Stimulated activated naive CD8-positive, alpha-beta T cell treated with anti-CD3 and anti-CD28 coated beads, Interleukin-15, amount 100 ng/mL, for 72 hours (primary cell): ENCODE data around the gene PSAP.

Experiments used
- ATAC-seq: fragments of 150-1000 bp; cut with Tn5 transposase; 2 replicates; pipeline ENCODE4 v1.10.0; 2021; ENCODE audit warnings: mild to moderate bottlenecking, moderate library complexity
- DNase-seq, 2 donors: peaks; one replicate each; pipeline ENCODE4 v3.0.0; 2021 to 2022
- H3K27ac Mint-ChIP-seq, 2 donors: one replicate each; pipeline ENCODE4 v1.8.0; 2022; ENCODE audit warnings: mild to moderate bottlenecking in 2 of 2, mixed read lengths in 2 of 2, moderate library complexity in 2 of 2
- H3K27me3 Mint-ChIP-seq: one replicate; pipeline ENCODE4 v1.8.0; 2022; ENCODE audit warnings: mixed read lengths
- H3K4me1 Mint-ChIP-seq: one replicate; pipeline ENCODE4 v1.8.0; 2022; ENCODE audit warnings: mild to moderate bottlenecking, mixed read lengths
- H3K4me3 Mint-ChIP-seq, 2 donors: one replicate each; pipeline ENCODE4 v1.8.0; 2022; ENCODE audit warnings: mild to moderate bottlenecking in 2 of 2, mixed read lengths in 2 of 2, moderate library complexity in 1 of 2
- H3K9me3 Mint-ChIP-seq, 2 donors: one replicate each; pipeline ENCODE4 v1.8.0; 2022; ENCODE audit warnings: mixed read lengths in 2 of 2

The PSAP gene

DNA sequence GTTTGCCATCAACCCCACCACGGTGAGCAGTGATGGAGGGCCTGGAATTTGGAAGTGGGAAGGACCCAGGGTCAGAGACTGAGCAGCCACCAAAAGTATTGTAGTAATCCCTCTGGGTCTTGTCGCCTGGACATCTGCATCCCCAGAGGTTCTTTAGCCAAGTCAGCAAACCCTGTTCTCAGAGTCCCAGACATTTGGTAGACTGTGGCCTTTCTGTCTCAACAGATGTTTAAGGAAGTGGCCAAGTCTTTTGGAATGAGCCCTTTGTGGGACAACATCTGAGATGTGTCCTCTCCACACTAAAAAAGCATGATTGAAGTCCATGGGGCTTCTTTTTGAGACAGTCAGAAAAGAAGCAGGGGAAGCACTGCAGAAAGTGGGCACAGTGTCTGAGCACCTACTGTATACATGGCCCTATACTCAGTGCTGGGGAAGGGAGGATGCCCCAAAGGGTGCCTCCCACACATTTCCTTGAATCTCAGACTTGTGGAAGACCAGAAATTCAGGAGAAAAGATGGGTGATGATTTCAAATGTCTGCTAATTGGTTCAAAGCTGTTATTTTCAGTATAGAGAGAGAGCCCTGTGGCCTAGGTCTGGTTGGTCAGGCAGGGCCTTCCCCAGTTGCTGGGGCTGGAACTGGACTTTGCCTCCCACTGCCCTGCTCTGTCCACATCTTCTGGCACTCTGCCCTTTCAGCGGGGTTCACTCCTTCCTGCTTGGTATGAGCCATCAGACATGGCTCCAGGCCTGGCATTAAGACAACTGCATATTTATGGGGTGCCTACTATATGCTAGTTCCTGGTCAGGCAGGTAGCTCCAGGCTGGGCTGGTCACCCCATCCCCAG, 51.2 kb downstream of the PSAP start:
- no peak overlapping the region for H3K4me3 Mint-ChIP-seq
- H3K27ac Mint-ChIP-seq = no peak overlapping the region
- ATAC-seq (no peak), DNase-seq (no peak)
- peaks cover 27% of the 10 kb centered on the region for H3K4me1 Mint-ChIP-seq
- no peaks in the 10 kb centered on the region for H3K27me3 Mint-ChIP-seq
- H3K9me3 Mint-ChIP-seq = no peaks in the 10 kb centered on the region

GRCh38 chr10:71799112-71799511, 51.9 kb downstream of the PSAP start:
- DNase-seq = no peak
- ATAC-seq = no peak
- Mint-ChIP-seq H3K4me1 (peaks cover 22% of the 10 kb centered on the region), H3K27me3 (no peaks in the 10 kb centered on the region), H3K4me3 (no peak overlapping the region), H3K27ac (no peak overlapping the region), H3K9me3 (no peaks in the 10 kb centered on the region)

GRCh38 chr10:71798308-71798624, 52.8 kb downstream of the PSAP start:
- no peak for ATAC-seq
- no peaks in the 10 kb centered on the region for H3K9me3 Mint-ChIP-seq
- no peak for DNase-seq
- no peak overlapping the region for H3K27ac Mint-ChIP-seq
- H3K4me1 Mint-ChIP-seq = peaks cover 22% of the 10 kb centered on the region
- no peaks in the 10 kb centered on the region for H3K27me3 Mint-ChIP-seq
- H3K4me3 Mint-ChIP-seq = no peak overlapping the region

DNA sequence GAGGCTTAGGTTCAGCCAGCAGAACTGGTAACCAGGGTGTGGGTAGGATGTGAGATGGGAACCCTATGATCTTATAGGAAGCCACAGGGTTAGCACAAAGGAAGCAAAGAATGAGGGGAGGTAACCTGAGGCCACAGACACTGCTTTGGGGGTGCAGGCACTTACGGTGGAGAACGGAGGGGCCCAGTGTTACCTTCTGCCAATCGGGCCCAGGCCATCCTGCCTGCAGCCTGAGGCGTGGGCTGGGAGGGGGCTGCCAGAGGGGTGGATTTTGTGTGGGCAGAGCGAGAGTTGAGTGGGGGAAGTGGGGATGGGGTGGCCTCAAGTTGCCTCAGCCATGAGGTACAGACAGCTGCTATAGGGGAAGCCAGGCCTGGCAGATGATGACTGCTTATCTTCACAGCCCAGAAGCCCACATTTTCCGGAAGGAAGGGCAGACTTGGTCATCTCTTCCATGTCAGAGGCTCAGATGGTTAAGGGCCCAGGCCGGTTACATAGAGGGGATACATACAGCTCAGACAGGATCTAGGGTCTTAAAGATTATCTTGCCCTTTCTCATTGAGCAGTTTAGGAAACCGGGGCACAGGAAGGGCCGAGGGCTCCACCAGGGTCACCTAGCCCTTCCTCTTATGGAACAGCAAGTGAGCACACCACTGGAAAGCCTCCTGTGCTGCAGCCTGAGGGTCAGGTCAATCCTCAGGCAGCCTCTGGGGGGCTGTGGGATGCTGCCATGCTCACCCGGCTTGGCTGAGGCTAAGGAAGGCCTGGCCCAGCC, 53.3 kb downstream of the PSAP start:
- H3K9me3 Mint-ChIP-seq = no peaks in the 10 kb centered on the region
- no peaks in the 10 kb centered on the region for H3K27me3 Mint-ChIP-seq
- peak; percentile 30 to 74 for DNase-seq
- ATAC-seq = peak; percentile 89
- H3K4me3 Mint-ChIP-seq = peak overlapping the region; percentile 1 to 21
- H3K4me1 Mint-ChIP-seq = peaks cover 22% of the 10 kb centered on the region
- H3K27ac Mint-ChIP-seq = peak overlapping the region; percentile 16 to 20

GRCh38 chr10:71796749-71797405, 54.2 kb downstream of the PSAP start:
- Mint-ChIP-seq H3K4me3 (peak overlapping the region; percentile 1 to 39), H3K27ac (no peak overlapping the region)

GRCh38 chr10:71795248-71795647, 55.8 kb downstream of the PSAP start:
- no peak overlapping the region for H3K27ac Mint-ChIP-seq

More at GRCh38 chr10:71796749-71797405, 54.2 kb downstream of the PSAP start:
- DNase-seq (peak; percentile 13 to 45), ATAC-seq (no peak)
- Mint-ChIP-seq H3K4me1 (peaks cover 22% of the 10 kb centered on the region), H3K27me3 (no peaks in the 10 kb centered on the region), H3K9me3 (no peaks in the 10 kb centered on the region)

GRCh38 chr10:71790749-71791440, 60.2 kb downstream of the PSAP start:
- peak overlapping the region in 1 of 2 donors; percentile 87 for H3K27ac Mint-ChIP-seq
- DNase-seq (peak in 1 of 2 donors; percentile 68), ATAC-seq (peak; percentile 96)
- H3K27me3 Mint-ChIP-seq = no peaks in the 10 kb centered on the region
- peak overlapping the region in 1 of 2 donors; percentile 48 for H3K4me3 Mint-ChIP-seq
- H3K4me1 Mint-ChIP-seq = peaks cover 14% of the 10 kb centered on the region
- H3K9me3 Mint-ChIP-seq = no peaks in the 10 kb centered on the region

More at GRCh38 chr10:71795248-71795647, 55.8 kb downstream of the PSAP start:
- no peaks in the 10 kb centered on the region for H3K27me3 Mint-ChIP-seq
- H3K4me1 Mint-ChIP-seq = peaks cover 35% of the 10 kb centered on the region
- DNase-seq (no peak), ATAC-seq (no peak)
- no peak overlapping the region for H3K4me3 Mint-ChIP-seq
- no peaks in the 10 kb centered on the region for H3K9me3 Mint-ChIP-seq

DNA sequence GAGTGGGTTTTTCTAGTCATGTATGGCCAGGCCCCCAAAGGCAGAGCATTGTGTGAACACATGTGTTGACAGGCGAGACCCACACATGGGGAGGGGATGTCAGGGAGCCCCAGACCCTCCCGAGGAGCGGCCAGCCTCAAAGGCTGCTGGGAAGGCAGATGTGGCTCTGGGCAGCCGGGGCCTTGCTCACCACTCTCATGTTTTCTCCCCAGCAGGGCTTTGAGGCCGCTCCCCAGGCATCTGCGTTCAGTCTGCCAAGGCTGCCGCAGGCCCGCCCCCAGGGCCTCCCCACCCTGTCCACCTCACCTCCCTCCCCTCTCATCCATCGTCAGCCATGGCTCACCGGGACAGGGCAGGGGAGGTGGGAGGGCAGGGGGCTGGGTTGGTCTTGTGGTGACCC, 61.2 kb downstream of the PSAP start:
- Mint-ChIP-seq H3K4me1 (peaks cover 14% of the 10 kb centered on the region), H3K4me3 (no peak overlapping the region)
- peak; percentile 12 for ATAC-seq

DNA sequence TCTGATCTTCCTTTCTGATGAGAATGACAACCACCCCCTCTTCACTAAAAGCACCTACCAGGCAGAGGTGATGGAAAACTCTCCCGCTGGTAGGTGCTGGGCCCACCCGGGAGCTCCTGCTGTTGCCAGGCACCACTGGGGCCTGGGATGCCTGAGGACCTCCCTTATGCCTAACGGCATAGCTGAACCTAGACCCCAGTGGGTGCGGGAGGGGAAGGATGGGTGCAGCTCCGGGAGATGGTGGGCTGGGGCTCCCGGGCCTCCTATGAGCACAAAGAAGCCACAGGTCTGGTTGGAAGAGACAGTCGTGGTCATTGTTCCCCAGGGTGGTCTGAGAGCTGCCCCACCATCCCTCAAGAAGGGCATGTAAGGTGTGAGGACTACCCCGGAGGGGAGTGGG, 62.1 kb downstream of the PSAP start:
- no peaks in the 10 kb centered on the region for H3K27me3 Mint-ChIP-seq

More for the DNA sequence above, 61.2 kb downstream of the PSAP start:
- H3K27ac Mint-ChIP-seq = no peak overlapping the region
- no peaks in the 10 kb centered on the region for H3K9me3 Mint-ChIP-seq
- no peaks in the 10 kb centered on the region for H3K27me3 Mint-ChIP-seq
- no peak for DNase-seq

GRCh38 chr10:71784679-71785272, 66.3 kb downstream of the PSAP start:
- Mint-ChIP-seq H3K4me3 (no peak overlapping the region), H3K27me3 (no peaks in the 10 kb centered on the region), H3K4me1 (peaks cover 22% of the 10 kb centered on the region), H3K27ac (peak overlapping the region; percentile 3 to 12), H3K9me3 (no peaks in the 10 kb centered on the region)
- ATAC-seq (no peak), DNase-seq (no peak)

More for the DNA sequence above, 62.1 kb downstream of the PSAP start:
- ATAC-seq (no peak), DNase-seq (no peak)
- no peak overlapping the region for H3K4me3 Mint-ChIP-seq
- no peaks in the 10 kb centered on the region for H3K9me3 Mint-ChIP-seq
- peaks cover 14% of the 10 kb centered on the region for H3K4me1 Mint-ChIP-seq
- no peak overlapping the region for H3K27ac Mint-ChIP-seq

GRCh38 chr10:71783917-71784678, 67.0 kb downstream of the PSAP start:
- H3K27ac Mint-ChIP-seq = peak overlapping the region in 1 of 2 donors; percentile 12
- peaks cover 28% of the 10 kb centered on the region for H3K4me1 Mint-ChIP-seq
- DNase-seq (no peak), ATAC-seq (no peak)
- H3K27me3 Mint-ChIP-seq = no peaks in the 10 kb centered on the region
- no peak overlapping the region for H3K4me3 Mint-ChIP-seq
- H3K9me3 Mint-ChIP-seq = no peaks in the 10 kb centered on the region

DNA sequence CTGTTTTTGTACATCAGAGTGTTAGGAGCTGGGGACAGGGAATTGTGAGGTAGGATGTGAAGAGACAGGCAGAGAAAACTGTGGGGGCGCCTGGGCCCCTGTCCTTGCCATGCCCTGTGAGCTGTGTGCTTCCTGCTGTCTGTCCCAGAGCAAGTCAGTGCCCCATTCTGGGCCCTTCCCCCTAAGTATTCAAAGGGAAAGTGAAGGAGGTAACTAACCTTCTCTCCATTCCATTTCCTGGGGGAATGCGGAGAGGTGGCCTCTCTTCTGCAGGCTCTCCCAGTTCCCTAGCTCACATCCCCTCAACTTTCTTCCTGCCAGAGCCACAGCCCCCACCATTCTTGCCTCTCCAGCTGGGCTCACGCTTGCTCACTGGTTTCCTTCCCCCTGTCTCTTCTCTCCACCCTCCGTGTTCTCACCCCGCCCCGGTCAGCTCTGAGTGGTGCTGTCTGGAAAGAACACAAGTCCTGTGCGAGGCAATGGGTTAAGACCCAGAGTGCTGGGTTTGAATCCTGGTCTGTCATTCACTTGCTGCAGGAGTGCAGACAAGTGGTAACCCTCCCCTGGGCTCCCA, 68.0 kb downstream of the PSAP start:
- DNase-seq = no peak
- Mint-ChIP-seq H3K27ac (no peak overlapping the region), H3K4me3 (no peak overlapping the region), H3K4me1 (peaks cover 30% of the 10 kb centered on the region), H3K9me3 (no peaks in the 10 kb centered on the region), H3K27me3 (no peaks in the 10 kb centered on the region)
- ATAC-seq = no peak

DNA sequence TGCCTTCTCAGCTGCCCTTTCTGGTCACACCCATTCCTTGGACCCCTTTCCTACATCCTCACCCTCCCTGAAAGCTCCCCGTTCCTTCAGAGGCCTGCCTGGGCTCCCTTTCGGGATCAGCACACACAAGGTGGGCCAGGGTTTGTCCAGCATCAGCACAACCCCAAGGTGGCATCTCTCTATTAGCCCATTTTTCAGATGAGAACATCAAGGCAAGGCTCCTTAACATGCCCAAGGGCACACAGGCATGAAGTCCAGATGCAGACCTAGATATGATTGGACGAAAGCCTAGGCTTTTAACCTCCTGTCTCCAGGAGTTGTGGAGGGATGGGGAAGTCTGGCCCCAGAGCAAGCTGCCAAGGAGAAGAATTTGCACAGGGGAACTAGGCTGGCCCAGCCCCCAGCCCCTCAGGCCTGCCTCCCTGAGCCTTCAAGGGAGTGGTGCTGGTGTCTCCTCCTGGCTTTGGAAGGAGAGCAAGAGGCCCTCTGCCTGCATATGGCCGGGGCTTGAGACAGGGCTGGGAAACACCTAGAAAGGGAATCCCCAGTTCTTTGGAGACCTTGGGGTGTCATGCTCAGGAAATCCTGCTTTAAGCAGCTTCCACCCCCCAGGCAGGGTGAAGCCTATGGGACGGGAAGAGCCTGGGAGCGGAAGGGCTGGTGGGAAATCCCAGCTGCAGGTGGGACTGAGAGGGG, 68.7 kb downstream of the PSAP start:
- DNase-seq = no peak
- Mint-ChIP-seq H3K9me3 (peaks cover 3 to 4% of the 10 kb centered on the region in 2 donors), H3K4me3 (no peak overlapping the region), H3K27me3 (no peaks in the 10 kb centered on the region), H3K27ac (no peak overlapping the region), H3K4me1 (peaks cover 34% of the 10 kb centered on the region)
- no peak for ATAC-seq
